DOHH2 (cell line): ENCODE measurements around the gene RBM38.

Experiments
- H3F3A ChIP-seq: fragments of 200-600 bp; sonication (generic), shearing (Covaris generic); 2 replicates; pipeline ENCODE4 v1.6.0; 2016; ENCODE audit warnings: antibody characterized with exemption, mild to moderate bottlenecking; ENCODE audit not compliant: control insufficient read depth, insufficient read depth
- H3K27ac ChIP-seq: fragments of 200-600 bp; sonication (generic); 2 replicates; pipeline ENCODE4 v1.5.1; 2014; ENCODE audit warnings: low read depth, mild to moderate bottlenecking, low read length, moderate library complexity
- H3K27me3 ChIP-seq: fragments of 200-600 bp; sonication (generic); 2 replicates; pipeline ENCODE4 v1.6.1; 2014; ENCODE audit warnings: mild to moderate bottlenecking, low read length, mixed read lengths; ENCODE audit not compliant: control insufficient read depth
- H3K36me3 ChIP-seq: fragments of 200-600 bp; sonication (generic); 2 replicates; pipeline ENCODE4 v1.6.1; 2014; ENCODE audit warnings: mild to moderate bottlenecking, low read length, moderate library complexity, mixed read lengths; ENCODE audit not compliant: control insufficient read depth
- H3K4me1 ChIP-seq: fragments of 200-600 bp; sonication (generic); 2 replicates; pipeline ENCODE4 v1.6.1; 2014; ENCODE audit warnings: mild to moderate bottlenecking, low read length, mixed read lengths; ENCODE audit not compliant: control insufficient read depth
- H3K4me2 ChIP-seq: fragments of 200-600 bp; sonication (generic); 2 replicates; pipeline ENCODE4 v1.6.0; 2014; ENCODE audit warnings: mild to moderate bottlenecking, low read length, moderate library complexity
- H3K4me3 ChIP-seq: fragments of 200-600 bp; sonication (generic); 2 replicates; pipeline ENCODE4 v1.5.1; 2014; ENCODE audit warnings: mild to moderate bottlenecking, low read length, mixed read lengths
- H3K79me2 ChIP-seq: fragments of 200-600 bp; sonication (generic); 2 replicates; pipeline ENCODE4 v1.6.1; 2014; ENCODE audit warnings: mild to moderate bottlenecking, low read length, mixed read lengths; ENCODE audit not compliant: control insufficient read depth
- H3K9me2 ChIP-seq: fragments of 200-600 bp; sonication (generic); replicated peaks from 2 replicates; pipeline ENCODE4 v1.6.1; 2014; ENCODE audit warnings: mild to moderate bottlenecking, low read length, mixed read lengths; ENCODE audit not compliant: control insufficient read depth
- H3K9me3 ChIP-seq: fragments of 200-600 bp; sonication (generic); 2 replicates; pipeline ENCODE4 v1.6.1; 2014; ENCODE audit warnings: antibody characterized with exemption, low read length, mixed read lengths; ENCODE audit not compliant: control insufficient read depth, insufficient read depth
- H4K20me1 ChIP-seq: fragments of 200-600 bp; sonication (generic); 2 replicates; pipeline ENCODE4 v1.6.0; 2014; ENCODE audit warnings: low read depth, mild to moderate bottlenecking, antibody characterized with exemption, low read length, moderate library complexity; ENCODE audit not compliant: control insufficient read depth, insufficient read depth
- CTCF ChIP-seq: fragments of 200-600 bp; sonication (generic); IDR thresholded peaks from one replicate; pipeline ENCODE4 v1.5.1; 2014; ENCODE audit warnings: antibody characterized with exemption, mild to moderate bottlenecking, low read depth, low read length; ENCODE audit not compliant: poor library complexity, severe bottlenecking
- EZH2phosphoT487 ChIP-seq: fragments of 200-600 bp; sonication (generic); IDR thresholded peaks from 2 replicates; pipeline ENCODE4 v1.6.1; 2017; ENCODE audit warnings: borderline replicate concordance, mild to moderate bottlenecking, antibody characterized with exemption, low read length, moderate library complexity, mixed read lengths

Gene RBM38

GRCh38 chr20:57433657-57434389 is 42.6 kb downstream of the RBM38 start:
- peak overlapping the region; percentile 71 for H3K4me2 ChIP-seq

GRCh38 chr20:57434390-57434700 is 43.1 kb downstream of the RBM38 start:
- Histone ChIP-seq H3K27me3 (peaks cover 8% of the 10 kb centered on the region), H4K20me1 (0 out of 2 replicates have a peak, but pooled peaks cover 3% of the 10 kb centered on the region), H3K27ac (no peak overlapping the region), H3K4me3 (no peak overlapping the region), H3K9me3 (no peaks in the 10 kb centered on the region), H3K36me3 (no peaks in the 10 kb centered on the region), H3F3A (peaks cover 2% of the 10 kb centered on the region; the same call in 1 of the 2 replicates), H3K4me2 (peak overlapping the region; percentile 48; the same call in 1 of the 2 replicates), H3K4me1 (peaks cover 62% of the 10 kb centered on the region), H3K9me2 (no peaks in the 10 kb centered on the region), H3K79me2 (no peaks in the 10 kb centered on the region)
- TF ChIP-seq EZH2phosphoT487 (no peak), CTCF (peak; percentile 50)

More at GRCh38 chr20:57433657-57434389, 42.6 kb downstream of the RBM38 start:
- peak overlapping the region; percentile 51; the same call in 1 of the 2 replicates for H3K27ac ChIP-seq
- peaks cover 8% of the 10 kb centered on the region for H3K27me3 ChIP-seq
- H3K9me2 ChIP-seq = no peaks in the 10 kb centered on the region
- peaks cover 2% of the 10 kb centered on the region; the same call in 1 of the 2 replicates for H3F3A ChIP-seq
- no peaks in the 10 kb centered on the region for H3K79me2 ChIP-seq
- H4K20me1 ChIP-seq = 0 out of 2 replicates have a peak, but pooled peaks cover 3% of the 10 kb centered on the region
- H3K36me3 ChIP-seq = no peaks in the 10 kb centered on the region
- H3K4me1 ChIP-seq = peaks cover 67% of the 10 kb centered on the region
- TF ChIP-seq EZH2phosphoT487 (no peak), CTCF (no peak)
- no peaks in the 10 kb centered on the region for H3K9me3 ChIP-seq
- H3K4me3 ChIP-seq = no peak overlapping the region

GRCh38 chr20:57435105-57435497 is 43.9 kb downstream of the RBM38 start:
- Histone ChIP-seq H3K4me1 (peaks cover 54% of the 10 kb centered on the region), H3K79me2 (no peaks in the 10 kb centered on the region), H3F3A (peaks cover 2% of the 10 kb centered on the region; the same call in 1 of the 2 replicates), H4K20me1 (0 out of 2 replicates have a peak, but pooled peaks cover 3% of the 10 kb centered on the region), H3K4me3 (peak overlapping the region; percentile 10), H3K27ac (peak overlapping the region; percentile 30), H3K9me2 (no peaks in the 10 kb centered on the region), H3K4me2 (peak overlapping the region; percentile 48), H3K9me3 (no peaks in the 10 kb centered on the region), H3K27me3 (peaks cover 8% of the 10 kb centered on the region), H3K36me3 (no peaks in the 10 kb centered on the region)
- TF ChIP-seq EZH2phosphoT487 = no peak
- TF ChIP-seq CTCF = no peak
